GM19239 (cell line): ENCODE data around the gene BGLAP.

Experiments
- DNase-seq: peaks from one replicate; pipeline ENCODE4 v3.0.0; 2011; ENCODE audit warnings: low spot score; ENCODE audit not compliant: insufficient read length
- FAIRE-seq: peaks from 2 replicates; lab custom pipeline; 2011; peaks lifted over from hg19 to GRCh38; lab: Jason Lieb, UNC

Gene BGLAP

GRCh38 chr1:156284757-156285156 lies 42.8 kb downstream of the BGLAP start:
- DNase-seq (no peak), FAIRE-seq (no peak)

GRCh38 chr1:156285437-156285836 lies 43.5 kb downstream of the BGLAP start:
- DNase-seq (no peak), FAIRE-seq (no peak)

- DNase-seq (no peak), FAIRE-seq (no peak)
Observed at GRCh38 chr1:156286061-156286460, 44.1 kb downstream of the BGLAP start.

- no peak for DNase-seq
- no peak for FAIRE-seq
Observed at GRCh38 chr1:156289857-156290256, 47.9 kb downstream of the BGLAP start.

GRCh38 chr1:156291226-156292061 lies 49.5 kb downstream of the BGLAP start:
- peak; percentile 35 for DNase-seq
- peak; percentile 42 for FAIRE-seq
